H1 (cell line): ENCODE measurements around the gene CAMKK2. TPM values are rescaled to one million over a fixed set of nuclear protein-coding genes. Genes with fewer than 3 reads are reported as not detected.

ENCODE experiments used
- CBX8 ChIP-seq: fragments of 300-800, 300-1000 bp; sonication (generic); IDR thresholded peaks from 2 replicates; pipeline ENCODE4 v1.7.1; 2016; ENCODE audit warnings: low read depth, low read length, borderline replicate concordance
- CEBPB ChIP-seq: IDR thresholded peaks from 2 replicates; pipeline ENCODE4 v1.6.1; 2012; ENCODE audit warnings: low read depth, low read length
- EP300 ChIP-seq, 2 experiments: IDR thresholded peaks; 1 replicate in 1 of 2; 2 replicates in 1 of 2; pipeline ENCODE4 v1.6.1; 2011 to 2012; ENCODE audit warnings: low read depth in 2 of 2, low read length in 2 of 2, mild to moderate bottlenecking in 2 of 2, borderline replicate concordance in 1 of 2, inconsistent platforms in 1 of 2, moderate library complexity in 1 of 2
- PHF8 ChIP-seq: fragments of 200-600 bp; sonication (generic); conservative IDR thresholded peaks from 2 replicates; pipeline ENCODE4 v1.7.1; 2012; ENCODE audit warnings: low read depth, mild to moderate bottlenecking, inconsistent platforms, low read length, moderate library complexity
- TBP ChIP-seq: IDR thresholded peaks from 2 replicates; pipeline ENCODE4 v1.6.1; 2011; ENCODE audit warnings: low read depth, low read length, improper control_type of control experiment
- YY1 ChIP-seq: IDR thresholded peaks from 2 replicates; pipeline ENCODE4 v1.6.1; 2011; ENCODE audit warnings: low read depth, mild to moderate bottlenecking, low read length
- polyA plus RNA-seq, 7 experiments: library from polyadenylated mRNA; depleted of rRNA in 3 of 7; stranded (reverse) in 5 of 7; unstranded in 2 of 7; fragments of >200 nt in 5 of 7; fragments of 200-250 nt in 2 of 7; gene quantifications; 1 replicate in 5 of 7; 2 replicates in 1 of 7; 4 replicates in 1 of 7; pipeline versions ENCODE4 v1.2.1 to v1.2.3, GENCODE V29; 2011 to 2013; ENCODE audit warnings: missing spikeins in 2 of 7, mixed read lengths in 2 of 7
- total RNA-seq: library from RNA; stranded (reverse); fragmentation: NEBNext Ultra II Directional; extraction: Animal tissue kit (Norgen Biotek cat#: 25700); gene quantifications from 2 replicates; pipeline ENCODE4 v1.2.1, GENCODE V29; 2021
- TF ChIP-seq, protein P1 (sequence below): IDR thresholded peaks from 2 replicates; pipeline ENCODE4 v1.6.1; 2012; ENCODE audit warnings: inconsistent platforms

The CAMKK2 gene
- total and polyA plus RNA-seq, 2 of the 8 experiments (the other 6 are each of a cell fraction or from before 2014, with no cell fraction given): 29.6 to 30.6 TPM

DNA sequence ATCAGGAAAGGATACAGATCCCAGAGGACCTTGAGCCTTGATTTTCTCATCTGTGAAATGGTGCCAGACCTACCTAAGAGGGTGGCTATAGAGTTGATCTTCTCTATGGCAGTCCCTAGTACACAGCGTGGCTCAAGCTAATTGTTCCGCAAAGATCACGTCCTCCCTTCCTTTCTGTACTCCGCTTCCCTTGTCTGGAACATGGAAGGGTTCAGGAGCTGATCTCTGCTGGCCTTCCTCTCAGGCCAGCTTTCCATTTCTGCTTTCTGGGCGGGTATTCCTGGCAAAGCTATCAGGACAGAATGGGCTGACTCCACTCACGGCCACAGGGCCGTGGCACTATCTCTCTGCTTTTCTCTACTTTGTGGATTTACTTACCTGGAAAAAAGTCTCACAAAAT, 6.5 kb downstream of the CAMKK2 start (continued):
- TF ChIP-seq EP300 (IDR thresholded peaks at IDR 0.05; ENCODE audit: borderline replicate concordance in 1 of 2, low read depth in 2 of 2, low read length in 2 of 2) (no peak), TBP (no peak), YY1 (no peak), CEBPB (no peak), PHF8 (no peak), CBX8 (no peak)
- TF ChIP-seq, protein P1, sequence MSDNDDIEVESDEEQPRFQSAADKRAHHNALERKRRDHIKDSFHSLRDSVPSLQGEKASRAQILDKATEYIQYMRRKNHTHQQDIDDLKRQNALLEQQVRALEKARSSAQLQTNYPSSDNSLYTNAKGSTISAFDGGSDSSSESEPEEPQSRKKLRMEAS: no peak
